8988T (cell line): ENCODE data around the gene SAMD13.

Experiments
- DNase-seq: peaks from one replicate; pipeline ENCODE4 v3.0.0; 2011

SAMD13 gene

GRCh38 chr1:84301004-84301784 is at the start of gene SAMD13:
Gene SAMD13, plus strand, starts transcription at chr1:84301708. Its CDS starts 1,527 bp downstream, at chr1:84303235.
- DNase-seq = no peak

- DNase-seq = no peak
Measured at GRCh38 chr1:84253036-84253435, 48.5 kb upstream of the SAMD13 start.

GRCh38 chr1:84253891-84254290 is 47.6 kb upstream of the SAMD13 start:
- DNase-seq = no peak

- DNase-seq = no peak
Measured at GRCh38 chr1:84254703-84255238, 46.7 kb upstream of the SAMD13 start.

GRCh38 chr1:84255582-84255981 is 45.9 kb upstream of the SAMD13 start:
- no peak for DNase-seq

- no peak for DNase-seq
Measured at GRCh38 chr1:84257617-84258016, 43.9 kb upstream of the SAMD13 start.

GRCh38 chr1:84259376-84259775 is 42.1 kb upstream of the SAMD13 start:
- DNase-seq = no peak

- no peak for DNase-seq
Measured at GRCh38 chr1:84259989-84260388, 41.5 kb upstream of the SAMD13 start.

GRCh38 chr1:84260852-84261518 is 40.5 kb upstream of the SAMD13 start:
- DNase-seq = no peak

- DNase-seq = no peak
Measured at GRCh38 chr1:84264961-84265360, 36.5 kb upstream of the SAMD13 start.

GRCh38 chr1:84265867-84266266 is 35.6 kb upstream of the SAMD13 start:
- DNase-seq = no peak

GRCh38 chr1:84266748-84267147 is 34.8 kb upstream of the SAMD13 start:
- DNase-seq = no peak

- DNase-seq = no peak
Measured at GRCh38 chr1:84267476-84267875, 34.0 kb upstream of the SAMD13 start.

- DNase-seq = no peak
Measured at GRCh38 chr1:84268346-84268745, 33.2 kb upstream of the SAMD13 start.

- no peak for DNase-seq
Measured at GRCh38 chr1:84269306-84269705, 32.2 kb upstream of the SAMD13 start.

GRCh38 chr1:84271441-84272151 is 29.9 kb upstream of the SAMD13 start:
- no peak for DNase-seq

- no peak for DNase-seq
Measured at GRCh38 chr1:84272401-84272800, 29.1 kb upstream of the SAMD13 start.

- no peak for DNase-seq
Measured at GRCh38 chr1:84277343-84278059, 24.0 kb upstream of the SAMD13 start.

GRCh38 chr1:84278905-84279304 is 22.6 kb upstream of the SAMD13 start:
- DNase-seq = no peak

GRCh38 chr1:84280912-84281311 is 20.6 kb upstream of the SAMD13 start:
- no peak for DNase-seq

- no peak for DNase-seq
Measured at GRCh38 chr1:84282780-84283333, 18.7 kb upstream of the SAMD13 start.

GRCh38 chr1:84283381-84283780 is 18.1 kb upstream of the SAMD13 start:
- DNase-seq = no peak

- no peak for DNase-seq
Measured at GRCh38 chr1:84286071-84286470, 15.4 kb upstream of the SAMD13 start.
